Stomach (tissue), 4 donors: ENCODE measurements around the gene CXCL8.
A peak's percentile ranks its signal among the peaks of the same experiment; 100 is the strongest.

Source experiments
- CTCF ChIP-seq, 7 experiments: fragments of 450-650 bp in 4 of 7; fragments of 200-600 bp in 3 of 7; sonication (generic) in 3 of 7; IDR thresholded peaks; one replicate each; pipeline ENCODE4 v1.5.1; 2016 to 2019; ENCODE audit warnings: antibody characterized with exemption in 7 of 7, control low read depth in 2 of 7, mild to moderate bottlenecking in 1 of 7
- POLR2AphosphoS5 ChIP-seq, 3 donors: sonication (generic); formaldehyde crosslinking; IDR thresholded peaks; one replicate each; pipeline ENCODE4 v1.6.1; 2016; ENCODE audit warnings: antibody characterized with exemption in 3 of 3

- TF ChIP-seq CTCF (IDR thresholded peaks at IDR 0.05) (no peak), POLR2AphosphoS5 (IDR thresholded peaks at IDR 0.05) (peak; percentile 70 to 90 (median 72))
These were observed 35.9 kb upstream of the CXCL8 start for GRCh38 chr4:73704314-73705055.
